Activated T-cell treated with anti-CD3 and anti-CD28 coated beads, Interleukin-2, amount 50 U/mL, for 4 hours (primary cell): ENCODE data around the gene TENT5A. TPM values are rescaled to one million over a fixed set of nuclear protein-coding genes. Genes with fewer than 3 reads are reported as not detected.
"Not testable (repeated sequence)": the region's sequence is repeated elsewhere in the genome, so short reads cannot be mapped to it uniquely, and the experiment has no call there.

ENCODE experiments used
- ATAC-seq, 2 donors: fragments of 200-7000 bp; cut with Tn5 transposase; one replicate each; pipeline ENCODE4 v1.10.0; 2021
- DNase-seq: peaks from one replicate; pipeline ENCODE4 v3.0.0-alpha.2; 2020
- H3K27me3 Mint-ChIP-seq: one replicate; pipeline ENCODE4 v1.8.0; 2021; ENCODE audit warnings: low read depth, mixed read lengths
- H3K36me3 Mint-ChIP-seq: one replicate; pipeline ENCODE4 v1.8.0; 2022; ENCODE audit warnings: mixed read lengths; ENCODE audit not compliant: insufficient read depth
- H3K4me1 Mint-ChIP-seq: one replicate; pipeline ENCODE4 v1.8.0; 2021; ENCODE audit warnings: low read depth, mixed read lengths
- H3K4me3 Mint-ChIP-seq: one replicate; pipeline ENCODE4 v1.8.0; 2021; ENCODE audit warnings: mild to moderate bottlenecking, moderate library complexity, mixed read lengths
- H3K9me3 Mint-ChIP-seq: one replicate; pipeline ENCODE4 v1.8.0; 2021; ENCODE audit warnings: mixed read lengths
- total RNA-seq, 3 donors: library from RNA; stranded (reverse); gene quantifications; one replicate each; pipeline ENCODE4 v1.2.1, GENCODE V29; 2021

TENT5A gene
- total RNA-seq, 3 donors from 2014 or later = 1.3 to 1.5 (median 1.3) TPM

GRCh38 chr6:81750681-81751387 lies 1.6 kb downstream of the TENT5A start:
- H3K9me3 Mint-ChIP-seq = no peaks in the 10 kb centered on the region
- H3K4me3 Mint-ChIP-seq = peak overlapping the region; percentile 88
- peaks cover 7% of the 10 kb centered on the region for H3K36me3 Mint-ChIP-seq
- ATAC-seq (no peak), DNase-seq (no peak)
- peaks cover 38% of the 10 kb centered on the region for H3K4me1 Mint-ChIP-seq
- peaks cover 10% of the 10 kb centered on the region for H3K27me3 Mint-ChIP-seq

DNA sequence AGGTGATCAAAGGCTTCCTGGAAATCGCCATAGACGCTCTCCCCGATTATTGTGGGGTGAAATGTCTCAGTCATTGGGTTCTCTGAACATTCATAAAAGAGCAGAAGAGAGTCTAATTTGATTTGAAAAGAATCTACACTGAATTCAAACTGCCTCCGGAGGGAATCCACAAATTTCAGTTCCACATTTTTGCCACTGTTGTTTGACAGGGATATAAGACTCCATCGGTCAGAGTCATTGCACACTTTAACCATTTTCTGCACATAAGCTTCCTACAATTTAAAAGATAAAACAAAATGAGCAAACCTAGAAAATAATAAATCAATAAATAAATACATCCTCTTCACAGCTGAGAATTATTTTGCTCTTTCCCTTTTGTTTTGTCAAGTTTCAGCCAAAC lies 2.3 kb downstream of the TENT5A start:
- Mint-ChIP-seq H3K4me1 (peaks cover 38% of the 10 kb centered on the region), H3K4me3 (peak overlapping the region; percentile 88), H3K36me3 (peaks cover 7% of the 10 kb centered on the region), H3K9me3 (no peaks in the 10 kb centered on the region), H3K27me3 (peaks cover 10% of the 10 kb centered on the region)
- DNase-seq (no peak), ATAC-seq (no peak)

DNA sequence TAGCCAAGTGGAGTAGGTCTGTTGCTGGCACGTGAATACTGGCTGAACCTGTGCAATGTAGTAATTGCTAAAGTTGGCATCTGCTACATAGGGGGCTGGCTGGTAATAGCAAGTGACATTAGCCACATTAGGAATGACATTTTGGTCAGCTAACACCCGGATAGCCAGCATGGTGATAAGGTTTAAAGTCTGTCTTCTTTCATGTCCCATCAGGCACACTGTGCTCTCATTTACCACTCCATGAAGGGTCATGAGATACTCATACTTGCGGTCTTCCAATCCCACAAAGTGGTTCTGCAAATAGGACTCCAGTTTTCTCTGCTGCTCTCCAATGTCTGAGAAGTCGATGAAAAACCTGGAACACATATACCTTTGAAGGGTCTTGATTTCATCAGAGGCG lies 2.8 kb downstream of the TENT5A start:
- Mint-ChIP-seq H3K4me1 (peaks cover 41% of the 10 kb centered on the region), H3K4me3 (no peak overlapping the region), H3K9me3 (no peaks in the 10 kb centered on the region), H3K27me3 (peaks cover 10% of the 10 kb centered on the region), H3K36me3 (peaks cover 7% of the 10 kb centered on the region)
- DNase-seq (no peak), ATAC-seq (no peak)

- H3K4me3 Mint-ChIP-seq = no peak overlapping the region
- ATAC-seq = no peak
- H3K9me3 Mint-ChIP-seq = no peaks in the 10 kb centered on the region
- peaks cover 41% of the 10 kb centered on the region for H3K4me1 Mint-ChIP-seq
- DNase-seq = no peak
- H3K27me3 Mint-ChIP-seq = peaks cover 10% of the 10 kb centered on the region
- H3K36me3 Mint-ChIP-seq = peaks cover 7% of the 10 kb centered on the region
Observed at GRCh38 chr6:81748994-81749393, 3.5 kb downstream of the TENT5A start.

GRCh38 chr6:81747327-81747726 lies 5.2 kb downstream of the TENT5A start:
- H3K36me3 Mint-ChIP-seq = peaks cover 7% of the 10 kb centered on the region
- peaks cover 6% of the 10 kb centered on the region for H3K27me3 Mint-ChIP-seq
- no peak overlapping the region for H3K4me3 Mint-ChIP-seq
- H3K4me1 Mint-ChIP-seq = peaks cover 36% of the 10 kb centered on the region
- H3K9me3 Mint-ChIP-seq = no peaks in the 10 kb centered on the region
- no peak for ATAC-seq
- no peak for DNase-seq

- Mint-ChIP-seq H3K9me3 (no peaks in the 10 kb centered on the region), H3K4me3 (no peak overlapping the region), H3K27me3 (no peaks in the 10 kb centered on the region), H3K4me1 (peaks cover 13% of the 10 kb centered on the region), H3K36me3 (peaks cover 7% of the 10 kb centered on the region)
- DNase-seq = no peak
- no peak for ATAC-seq
Observed at GRCh38 chr6:81744131-81744530, 8.3 kb downstream of the TENT5A start.

GRCh38 chr6:81743649-81744048 lies 8.8 kb downstream of the TENT5A start:
- Mint-ChIP-seq H3K27me3 (no peaks in the 10 kb centered on the region), H3K4me1 (peaks cover 8% of the 10 kb centered on the region), H3K4me3 (no peak overlapping the region)

DNA sequence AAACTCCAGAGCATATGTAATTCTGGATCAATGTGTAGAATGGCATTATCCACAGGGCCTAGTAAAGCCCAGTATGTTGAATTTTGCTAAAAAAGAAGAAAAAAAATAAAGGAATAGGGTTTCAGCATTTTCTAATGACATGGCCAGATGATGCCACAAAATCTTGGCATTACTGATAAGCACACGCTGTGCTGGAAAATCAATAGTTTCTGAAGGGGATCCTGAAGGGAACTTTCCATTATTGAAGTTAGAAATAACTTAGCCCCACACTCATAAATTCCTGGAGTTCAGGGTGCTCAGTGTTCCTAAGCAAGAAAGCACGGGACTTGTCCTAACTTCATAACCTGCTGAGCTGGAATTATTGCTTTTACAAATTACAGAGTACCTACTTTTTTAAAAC lies 10.8 kb downstream of the TENT5A start:
- DNase-seq (no peak), ATAC-seq (no peak)
- peaks cover 4% of the 10 kb centered on the region for H3K36me3 Mint-ChIP-seq
- peaks cover 7% of the 10 kb centered on the region for H3K4me1 Mint-ChIP-seq
- no peaks in the 10 kb centered on the region for H3K9me3 Mint-ChIP-seq
- no peaks in the 10 kb centered on the region for H3K27me3 Mint-ChIP-seq
- no peak overlapping the region for H3K4me3 Mint-ChIP-seq

More at GRCh38 chr6:81743649-81744048, 8.8 kb downstream of the TENT5A start:
- DNase-seq (no peak), ATAC-seq (no peak)
- H3K9me3 Mint-ChIP-seq = no peaks in the 10 kb centered on the region
- H3K36me3 Mint-ChIP-seq = peaks cover 5% of the 10 kb centered on the region

GRCh38 chr6:81740591-81740990 lies 11.9 kb downstream of the TENT5A start:
- not testable (repeated sequence) for H3K27me3 Mint-ChIP-seq, H3K4me3 Mint-ChIP-seq, DNase-seq, H3K4me1 Mint-ChIP-seq, H3K36me3 Mint-ChIP-seq, ATAC-seq, H3K9me3 Mint-ChIP-seq

DNA sequence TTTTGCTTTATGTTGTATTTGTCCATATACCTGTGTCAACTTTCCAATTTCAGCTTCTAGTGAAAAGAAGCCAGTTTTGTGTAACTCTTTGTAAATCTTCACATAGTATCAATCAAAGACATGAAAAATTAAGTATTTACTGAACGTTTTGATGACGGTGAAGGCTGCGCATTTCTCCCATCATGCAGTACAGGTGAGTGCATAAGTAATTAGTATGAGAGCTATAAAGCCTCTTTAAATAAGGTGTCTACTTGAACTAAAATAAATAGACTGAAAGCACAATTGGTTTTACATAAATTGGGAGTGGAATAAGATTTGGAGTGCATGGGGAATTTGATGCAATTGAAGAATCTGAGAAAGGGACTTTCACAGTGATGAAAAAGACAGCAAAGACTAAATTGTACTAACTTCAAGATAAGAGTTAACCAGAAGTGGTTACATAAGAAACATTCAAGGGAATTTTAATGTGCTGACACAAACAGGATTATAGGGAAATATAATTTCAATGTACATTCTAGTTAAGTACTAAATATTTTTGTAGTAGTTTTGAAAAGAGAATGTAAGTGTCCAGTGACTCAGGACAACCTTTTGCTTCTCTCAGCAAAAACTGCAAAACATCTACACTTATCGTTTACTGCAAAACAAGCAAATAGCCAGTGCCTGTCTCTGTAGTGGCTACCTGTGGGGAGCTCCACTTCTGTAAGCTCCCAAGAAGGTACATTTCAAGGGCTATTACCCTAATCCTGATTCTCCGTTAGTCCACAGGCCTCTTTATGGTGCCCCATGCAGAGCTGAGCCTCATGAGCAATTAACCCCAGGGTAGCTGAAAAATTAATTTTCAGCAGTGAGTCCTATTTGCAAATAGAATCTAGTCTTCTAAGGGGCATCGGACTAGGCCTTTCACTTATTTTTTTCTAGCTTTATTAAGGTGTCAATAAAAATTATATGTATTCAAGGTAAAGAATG lies 13.0 kb downstream of the TENT5A start:
- no peak for DNase-seq
- no peaks in the 10 kb centered on the region for H3K27me3 Mint-ChIP-seq
- H3K4me1 Mint-ChIP-seq = no peaks in the 10 kb centered on the region
- ATAC-seq = no peak
- H3K4me3 Mint-ChIP-seq = no peak overlapping the region
- H3K9me3 Mint-ChIP-seq = no peaks in the 10 kb centered on the region
- H3K36me3 Mint-ChIP-seq = no peaks in the 10 kb centered on the region

GRCh38 chr6:81736428-81736827 lies 16.1 kb downstream of the TENT5A start:
- DNase-seq (no peak), ATAC-seq (no peak)
- no peaks in the 10 kb centered on the region for H3K9me3 Mint-ChIP-seq
- no peaks in the 10 kb centered on the region for H3K27me3 Mint-ChIP-seq
- no peak overlapping the region for H3K4me3 Mint-ChIP-seq
- H3K4me1 Mint-ChIP-seq = no peaks in the 10 kb centered on the region
- no peaks in the 10 kb centered on the region for H3K36me3 Mint-ChIP-seq

DNA sequence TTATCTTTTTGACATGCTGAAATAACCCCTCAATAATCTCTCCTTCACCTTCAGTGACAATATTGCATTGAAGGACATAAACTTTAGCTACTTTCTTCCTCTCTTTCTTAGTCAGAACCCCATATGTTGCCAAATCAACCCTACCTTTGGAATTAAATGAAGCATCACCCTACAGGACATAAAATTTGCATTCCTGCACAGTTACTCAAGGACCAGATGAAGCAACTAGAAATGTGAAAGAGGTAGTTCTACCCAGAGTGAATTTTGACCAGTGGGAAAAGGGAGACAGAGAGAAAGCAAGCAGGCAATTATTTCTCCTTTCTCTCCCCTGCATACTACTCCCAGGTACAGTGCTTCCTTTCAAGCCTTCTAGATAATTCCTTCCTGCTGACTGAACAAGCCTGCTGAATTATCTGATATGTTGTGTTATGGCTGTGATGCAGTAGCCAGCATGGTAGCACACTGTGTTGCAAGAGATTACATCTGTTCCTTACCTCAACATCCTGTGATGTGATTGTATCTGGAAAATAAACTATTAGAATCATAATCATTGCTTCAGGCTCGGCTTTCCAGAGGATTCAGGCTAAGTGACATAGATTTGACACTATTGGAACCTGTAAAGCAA lies 16.6 kb downstream of the TENT5A start:
- no peaks in the 10 kb centered on the region for H3K27me3 Mint-ChIP-seq
- DNase-seq = no peak
- H3K4me1 Mint-ChIP-seq = no peaks in the 10 kb centered on the region
- ATAC-seq = no peak
- no peak overlapping the region for H3K4me3 Mint-ChIP-seq
- H3K9me3 Mint-ChIP-seq = no peaks in the 10 kb centered on the region
- H3K36me3 Mint-ChIP-seq = no peaks in the 10 kb centered on the region

- Mint-ChIP-seq H3K9me3 (no peaks in the 10 kb centered on the region), H3K4me3 (no peak overlapping the region), H3K4me1 (no peaks in the 10 kb centered on the region), H3K27me3 (no peaks in the 10 kb centered on the region), H3K36me3 (no peaks in the 10 kb centered on the region)
- ATAC-seq (no peak), DNase-seq (no peak)
Observed at GRCh38 chr6:81734500-81735150, 17.9 kb downstream of the TENT5A start.

DNA sequence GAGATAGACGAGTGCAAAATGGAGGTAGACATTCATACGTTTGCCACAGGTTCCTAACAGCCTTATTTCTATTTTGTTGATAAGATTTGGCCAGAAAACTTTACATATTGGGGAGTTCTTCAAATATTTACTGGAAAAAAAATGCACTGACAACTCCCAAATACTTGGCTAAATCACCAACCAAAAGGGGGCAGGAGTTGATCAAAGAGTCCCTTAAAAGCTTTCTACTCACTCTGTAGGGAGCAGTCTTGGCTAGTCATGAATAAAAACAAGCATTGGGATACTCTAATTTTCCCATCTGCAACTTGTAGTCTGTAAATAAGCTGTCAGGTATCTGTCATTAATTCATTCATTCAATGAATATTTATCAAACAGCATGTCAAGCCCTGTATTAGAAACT lies 18.4 kb downstream of the TENT5A start:
- Mint-ChIP-seq H3K4me3 (no peak overlapping the region), H3K4me1 (no peaks in the 10 kb centered on the region), H3K9me3 (no peaks in the 10 kb centered on the region), H3K36me3 (no peaks in the 10 kb centered on the region), H3K27me3 (no peaks in the 10 kb centered on the region)
- ATAC-seq (no peak), DNase-seq (no peak)
